PC-3 (cell line): ENCODE measurements around the gene AIG1. TPM values are rescaled to one million over a fixed set of nuclear protein-coding genes. Genes with fewer than 3 reads are reported as not detected.
A peak's percentile ranks its signal among the peaks of the same experiment; 100 is the strongest.

Experiments
- ATAC-seq: fragments of 200-7000 bp; cut with Tn5 transposase; 2 replicates; pipeline ENCODE4 v1.9.1; 2020; ENCODE audit warnings: mild to moderate bottlenecking, moderate library complexity
- BruUV-seq: library from RNA; stranded (reverse); fragments of 400-500 nt; replicated peaks from 2 replicates; lab custom pipeline; 2021; lab: Mats Ljungman, UMichigan
- CTCF ChIA-PET: fragments of 300-600 bp; sonication (Branson Sonifier 250); formaldehyde crosslinking; loops from one replicate; lab custom pipeline; 2022; ENCODE audit warnings: antibody characterized with exemption; lab: Charles Lee
- POLR2A ChIA-PET: fragments of 300-600 bp; sonication (Branson Sonifier 250); formaldehyde crosslinking; loops from one replicate; lab custom pipeline; 2022; ENCODE audit warnings: antibody characterized with exemption; ENCODE audit not compliant: unreplicated experiment; lab: Charles Lee
- DNase-seq: peaks from one replicate; pipeline ENCODE4 v3.0.0-alpha.2; 2015
- H2AFZ ChIP-seq: fragments of 300-600 bp; sonication (generic); 2 replicates; pipeline ENCODE4 v1.6.0; 2016; ENCODE audit warnings: antibody characterized with exemption, low read length
- H3F3A ChIP-seq: fragments of 300-600 bp; sonication (generic); one replicate; pipeline ENCODE4 v1.6.0; 2017; ENCODE audit warnings: antibody characterized with exemption, low read length, control low read depth, mild to moderate bottlenecking; ENCODE audit not compliant: unreplicated experiment
- H3K27ac ChIP-seq: fragments of 300-600 bp; sonication (generic); 2 replicates; pipeline ENCODE4 v1.5.1; 2016; ENCODE audit warnings: mild to moderate bottlenecking, low read length
- H3K27me3 ChIP-seq: fragments of 300-600 bp; sonication (generic); 2 replicates; pipeline ENCODE4 v1.6.1; 2016; ENCODE audit warnings: low read length, mixed read lengths
- H3K36me3 ChIP-seq: fragments of 300-600 bp; sonication (generic); 2 replicates; pipeline ENCODE4 v1.6.1; 2016; ENCODE audit warnings: low read depth, mixed run types, low read length, mixed read lengths
- H3K4me1 ChIP-seq: fragments of 300-600 bp; sonication (generic); 2 replicates; pipeline ENCODE4 v1.5.1; 2016; ENCODE audit warnings: low read length; ENCODE audit not compliant: insufficient read depth
- H3K4me2 ChIP-seq: fragments of 300-600 bp; sonication (generic); 2 replicates; pipeline ENCODE4 v1.6.0; 2016; ENCODE audit warnings: low read length
- H3K4me3 ChIP-seq: fragments of 300-600 bp; sonication (generic); 2 replicates; pipeline ENCODE4 v1.5.1; 2016; ENCODE audit warnings: mild to moderate bottlenecking, low read length, mixed read lengths
- H3K79me2 ChIP-seq: fragments of 300-600 bp; sonication (generic); 2 replicates; pipeline ENCODE4 v1.6.1; 2017; ENCODE audit warnings: low read length, mixed read lengths
- H3K9ac ChIP-seq: fragments of 300-600 bp; sonication (generic); 2 replicates; pipeline ENCODE4 v1.6.0; 2016; ENCODE audit warnings: mild to moderate bottlenecking, low read length
- H3K9me2 ChIP-seq: fragments of 300-600 bp; sonication (generic); replicated peaks from 2 replicates; pipeline ENCODE4 v1.6.1; 2016; ENCODE audit warnings: mixed run types, low read length, mixed read lengths
- H3K9me3 ChIP-seq: fragments of 300-600 bp; sonication (generic); 2 replicates; pipeline ENCODE4 v1.6.1; 2016; ENCODE audit warnings: low read length, mixed read lengths
- H4K20me1 ChIP-seq: fragments of 300-600 bp; sonication (generic); 2 replicates; pipeline ENCODE4 v1.6.1; 2016; ENCODE audit warnings: low read length, mixed read lengths
- EZH2 ChIP-seq: fragments of 300-600 bp; sonication (generic); IDR thresholded peaks from one replicate; pipeline ENCODE4 v1.6.1; 2017; ENCODE audit warnings: antibody characterized with exemption, mild to moderate bottlenecking, low read length; ENCODE audit not compliant: unreplicated experiment
- EZH2phosphoT487 ChIP-seq: fragments of 300-600 bp; sonication (generic); IDR thresholded peaks from 2 replicates; pipeline ENCODE4 v1.6.1; 2018; ENCODE audit warnings: mild to moderate bottlenecking, antibody characterized with exemption, low read length, borderline replicate concordance
- intact Hi-C: fragments of 100-400 bp; cut with micrococcal nuclease; formaldehyde crosslinking; loops from 2 replicates; pipeline ENCODE4 v1.9.0; 2023
- total RNA-seq: library from RNA; depleted of rRNA; stranded (reverse); fragments of >200 nt; gene quantifications from 2 replicates; pipeline ENCODE4 v1.2.3, GENCODE V29; 2014
- TF ChIP-seq, protein P1 (sequence below): fragments of 300-600 bp; sonication (generic); conservative IDR thresholded peaks from 2 replicates; pipeline ENCODE4 v1.5.1; 2017; ENCODE audit warnings: antibody characterized with exemption, low read depth, mild to moderate bottlenecking, low read length

AIG1 gene
- total RNA-seq, 1 experiment from 2014 or later = 32.7 TPM

DNA sequence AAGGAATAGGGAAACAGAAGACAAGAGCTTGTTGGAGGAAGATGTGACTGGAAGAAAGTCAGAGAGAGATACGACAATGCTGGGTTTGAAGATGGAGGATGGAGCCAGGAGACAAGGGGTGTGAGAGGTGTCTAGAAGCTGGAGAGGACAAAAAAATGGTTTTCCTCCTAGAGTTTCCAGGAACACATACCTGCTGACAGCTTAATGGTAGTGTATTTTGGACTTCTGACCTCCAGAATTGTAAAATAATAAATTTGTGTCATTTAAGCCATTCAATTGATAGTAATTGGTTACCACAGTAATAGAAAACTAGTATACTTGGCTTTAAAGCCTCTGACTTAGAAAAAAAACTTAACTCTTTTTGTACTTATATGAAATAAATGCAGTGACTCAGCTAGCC, 3.6 kb downstream of the AIG1 start:
- intact Hi-C loops = loop anchor here (10.0 kb wide), 1 partner anchor 71 kb away; no protein-coding TSS in a partner anchor
- ChIA-PET POLR2A (no interaction called here), CTCF (no interaction called here)
- Histone ChIP-seq H4K20me1 (no peaks in the 10 kb centered on the region), H3K27ac (no peak overlapping the region), H3K79me2 (peaks cover 27% of the 10 kb centered on the region), H3K4me1 (peaks cover 14% of the 10 kb centered on the region), H3K27me3 (no peaks in the 10 kb centered on the region), H3K9me3 (no peaks in the 10 kb centered on the region), H3K9me2 (no peaks in the 10 kb centered on the region), H3K36me3 (no peaks in the 10 kb centered on the region), H3K9ac (no peak overlapping the region), H3K4me3 (no peak overlapping the region), H3K4me2 (no peak overlapping the region), H2AFZ (no peak overlapping the region), H3F3A (no peaks in the 10 kb centered on the region)
- no TSS peak for BruUV-seq
- ATAC-seq = no peak
- DNase-seq = no peak
- TF ChIP-seq EZH2 = no peak
- TF ChIP-seq, protein P1, sequence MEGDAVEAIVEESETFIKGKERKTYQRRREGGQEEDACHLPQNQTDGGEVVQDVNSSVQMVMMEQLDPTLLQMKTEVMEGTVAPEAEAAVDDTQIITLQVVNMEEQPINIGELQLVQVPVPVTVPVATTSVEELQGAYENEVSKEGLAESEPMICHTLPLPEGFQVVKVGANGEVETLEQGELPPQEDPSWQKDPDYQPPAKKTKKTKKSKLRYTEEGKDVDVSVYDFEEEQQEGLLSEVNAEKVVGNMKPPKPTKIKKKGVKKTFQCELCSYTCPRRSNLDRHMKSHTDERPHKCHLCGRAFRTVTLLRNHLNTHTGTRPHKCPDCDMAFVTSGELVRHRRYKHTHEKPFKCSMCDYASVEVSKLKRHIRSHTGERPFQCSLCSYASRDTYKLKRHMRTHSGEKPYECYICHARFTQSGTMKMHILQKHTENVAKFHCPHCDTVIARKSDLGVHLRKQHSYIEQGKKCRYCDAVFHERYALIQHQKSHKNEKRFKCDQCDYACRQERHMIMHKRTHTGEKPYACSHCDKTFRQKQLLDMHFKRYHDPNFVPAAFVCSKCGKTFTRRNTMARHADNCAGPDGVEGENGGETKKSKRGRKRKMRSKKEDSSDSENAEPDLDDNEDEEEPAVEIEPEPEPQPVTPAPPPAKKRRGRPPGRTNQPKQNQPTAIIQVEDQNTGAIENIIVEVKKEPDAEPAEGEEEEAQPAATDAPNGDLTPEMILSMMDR = no peak
- no peak for TF ChIP-seq EZH2phosphoT487

DNA sequence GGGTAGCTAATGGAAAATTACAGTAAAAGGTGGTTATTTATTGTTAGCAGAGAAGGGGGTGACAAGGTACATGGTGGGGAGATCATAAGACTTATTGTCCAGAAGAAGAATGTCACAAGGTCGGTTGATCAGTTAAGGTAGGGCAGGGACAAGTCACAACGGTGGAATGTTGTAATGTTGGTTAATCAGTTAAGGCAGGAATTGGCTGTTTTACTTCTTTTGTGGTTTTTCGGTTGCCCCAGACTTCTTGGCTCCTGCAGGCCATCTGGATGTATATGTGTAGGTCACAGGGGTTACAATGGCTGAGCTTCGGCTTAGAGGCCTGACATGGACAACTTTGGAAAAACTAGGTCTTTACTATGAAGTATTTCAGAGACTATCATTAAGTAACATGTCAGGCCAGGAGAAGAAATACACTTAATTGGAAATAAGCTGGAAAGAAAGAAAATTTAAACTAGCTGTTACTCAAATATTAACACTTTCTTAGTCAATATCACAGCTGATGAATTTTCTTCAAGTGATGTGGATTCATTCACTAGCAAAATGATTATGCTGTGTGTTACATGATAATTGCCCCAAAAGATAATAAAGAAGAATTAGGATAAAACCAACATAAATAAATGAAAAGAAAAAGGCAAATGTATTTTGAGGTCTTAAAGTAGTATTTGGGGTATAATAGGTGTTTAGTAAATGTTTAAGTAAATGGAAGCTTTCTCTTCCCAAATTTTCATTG, 4.4 kb downstream of the AIG1 start:
- no TSS peak for BruUV-seq
- Histone ChIP-seq H3K79me2 (peaks cover 27% of the 10 kb centered on the region), H3K4me2 (no peak overlapping the region), H3K36me3 (no peaks in the 10 kb centered on the region), H3F3A (no peaks in the 10 kb centered on the region), H3K27me3 (no peaks in the 10 kb centered on the region), H3K4me1 (peaks cover 12% of the 10 kb centered on the region), H3K27ac (no peak overlapping the region), H3K9me2 (no peaks in the 10 kb centered on the region), H2AFZ (no peak overlapping the region), H3K9ac (no peak overlapping the region), H3K9me3 (no peaks in the 10 kb centered on the region), H4K20me1 (no peaks in the 10 kb centered on the region), H3K4me3 (no peak overlapping the region)
- DNase-seq (peak; percentile 14), ATAC-seq (no peak)
- POLR2A ChIA-PET = no interaction called here
- intact Hi-C loops = loop anchor here (10.0 kb wide), 1 partner anchor 70 kb away; no protein-coding TSS in a partner anchor
- TF ChIP-seq, protein P1 = no peak
- TF ChIP-seq EZH2phosphoT487 = no peak
- TF ChIP-seq EZH2 = no peak
- CTCF ChIA-PET = no interaction called here

GRCh38 chr6:143068001-143068400, 7.3 kb downstream of the AIG1 start:
- Histone ChIP-seq H3K4me1 (no peaks in the 10 kb centered on the region), H3K9ac (no peak overlapping the region), H3K4me2 (no peak overlapping the region), H3K4me3 (no peak overlapping the region), H3K9me3 (no peaks in the 10 kb centered on the region), H3F3A (no peaks in the 10 kb centered on the region), H3K27me3 (no peaks in the 10 kb centered on the region), H3K9me2 (no peaks in the 10 kb centered on the region), H3K79me2 (0 out of 2 replicates have a peak, but pooled peaks cover 8% of the 10 kb centered on the region), H2AFZ (no peak overlapping the region), H3K27ac (no peak overlapping the region), H3K36me3 (no peaks in the 10 kb centered on the region), H4K20me1 (no peaks in the 10 kb centered on the region)
- TF ChIP-seq, protein P1 = no peak
- no peak for TF ChIP-seq EZH2phosphoT487
- no peak for TF ChIP-seq EZH2
- DNase-seq = no peak
- ChIA-PET POLR2A (no interaction called here), CTCF (no interaction called here)
- BruUV-seq = no TSS peak
- intact Hi-C loops = loop anchor here (10.0 kb wide), 1 partner anchor 67 kb away; no protein-coding TSS in a partner anchor
- no peak for ATAC-seq
